IMR-90 (cell line): ENCODE results near the gene BMX. TPM values are rescaled to one million over a fixed set of nuclear protein-coding genes. Genes with fewer than 3 reads are reported as not detected.

Source experiments
- ATAC-seq: fragments of 200-7000 bp; cut with Tn5 transposase; 2 replicates; pipeline ENCODE4 v1.9.1; 2020; ENCODE audit warnings: low read depth, mild to moderate bottlenecking, moderate library complexity
- BruUV-seq: library from RNA; stranded (reverse); fragments of 400-500 nt; replicated peaks from 2 replicates; lab custom pipeline; 2021; lab: Mats Ljungman, UMichigan
- CTCF ChIA-PET: fragments of 300-600 bp; formaldehyde crosslinking; extraction: SDS; loops from one replicate; lab custom pipeline; 2021; ENCODE audit warnings: antibody characterized with exemption; lab: Yijun Ruan, JAX
- POLR2A ChIA-PET: fragments of 300-600 bp; sonication (Branson Sonifier 250); formaldehyde crosslinking; loops from one replicate; lab custom pipeline; 2022; ENCODE audit warnings: antibody characterized with exemption; ENCODE audit not compliant: unreplicated experiment; lab: Charles Lee
- DNase-seq: peaks from one replicate; pipeline ENCODE4 v3.0.0; 2013
- H2AFZ ChIP-seq: replicated peaks from 2 replicates; pipeline ENCODE3; 2013; ENCODE audit warnings: low read length, mild to moderate bottlenecking; ENCODE audit not compliant: poor library complexity
- H2AK5ac ChIP-seq: 2 replicates; pipeline ENCODE4 v1.6.1; 2013; ENCODE audit warnings: low read depth, low read length, inconsistent platforms
- H2AK9ac ChIP-seq: replicated peaks from 2 replicates; pipeline ENCODE3; 2013; ENCODE audit warnings: mild to moderate bottlenecking, low read depth, low read length, moderate library complexity; ENCODE audit not compliant: poor library complexity
- H2BK120ac ChIP-seq: 2 replicates; pipeline ENCODE4 v1.6.1; 2013; ENCODE audit warnings: low read depth, low read length, inconsistent platforms
- H2BK15ac ChIP-seq: 3 replicates; pipeline ENCODE4 v1.6.1; 2013; ENCODE audit warnings: low read depth, low read length, inconsistent platforms
- H2BK20ac ChIP-seq: 2 replicates; pipeline ENCODE4 v1.6.1; 2013; ENCODE audit warnings: low read depth, mild to moderate bottlenecking, inconsistent platforms, low read length, moderate library complexity
- H2BK5ac ChIP-seq: 2 replicates; pipeline ENCODE4 v1.6.1; 2013; ENCODE audit warnings: mild to moderate bottlenecking, low read depth, low read length, inconsistent platforms; ENCODE audit not compliant: poor library complexity, severe bottlenecking
- H3K14ac ChIP-seq: replicated peaks from 2 replicates; pipeline ENCODE4 v1.6.1; 2013; ENCODE audit warnings: low read depth, low read length, inconsistent platforms
- H3K18ac ChIP-seq: 2 replicates; pipeline ENCODE4 v1.6.1; 2013; ENCODE audit warnings: low read depth, low read length, control low read depth
- H3K23ac ChIP-seq: 2 replicates; pipeline ENCODE4 v1.6.1; 2013; ENCODE audit warnings: low read depth, low read length, inconsistent platforms
- H3K27ac ChIP-seq: 2 replicates; pipeline ENCODE4 v1.5.1; 2013; ENCODE audit warnings: mild to moderate bottlenecking, control low read depth, low read length; ENCODE audit not compliant: insufficient read depth
- H3K27me3 ChIP-seq: 2 replicates; pipeline ENCODE4 v1.6.1; 2013; ENCODE audit warnings: low read length; ENCODE audit not compliant: control insufficient read depth, insufficient read depth
- H3K36me3 ChIP-seq: 2 replicates; pipeline ENCODE4 v1.6.1; 2013; ENCODE audit warnings: low read length, mixed read lengths; ENCODE audit not compliant: control insufficient read depth, insufficient read depth
- H3K4ac ChIP-seq: 2 replicates; pipeline ENCODE4 v1.6.1; 2013; ENCODE audit warnings: low read depth, low read length, inconsistent platforms
- H3K4me1 ChIP-seq: 2 replicates; pipeline ENCODE4 v1.6.1; 2013; ENCODE audit warnings: low read length, mixed read lengths; ENCODE audit not compliant: control insufficient read depth, insufficient read depth
- H3K4me2 ChIP-seq: 2 replicates; pipeline ENCODE4 v1.6.1; 2013; ENCODE audit warnings: low read depth, mild to moderate bottlenecking, control low read depth, low read length, moderate library complexity
- H3K4me3 ChIP-seq: 2 replicates; pipeline ENCODE4 v1.5.1; 2013; ENCODE audit warnings: low read depth, mild to moderate bottlenecking, control low read depth, low read length, moderate library complexity; ENCODE audit not compliant: insufficient read depth
- H3K56ac ChIP-seq: 2 replicates; pipeline ENCODE4 v1.6.1; 2013; ENCODE audit warnings: low read length, inconsistent platforms; ENCODE audit not compliant: insufficient read depth; ENCODE audit errors: extremely low read depth
- H3K79me1 ChIP-seq, 2 experiments: 2 replicates each; pipeline ENCODE4 v1.6.1; 2013; ENCODE audit warnings: low read length in 2 of 2, inconsistent platforms in 1 of 2, low read depth in 1 of 2
- H3K9ac ChIP-seq: 2 replicates; pipeline ENCODE4 v1.6.1; 2013; ENCODE audit warnings: low read depth, low read length, control low read depth
- H3K9me1 ChIP-seq: 2 replicates; pipeline ENCODE4 v1.6.1; 2013; ENCODE audit warnings: low read length, inconsistent platforms; ENCODE audit not compliant: insufficient read depth
- H3K9me3 ChIP-seq: 2 replicates; pipeline ENCODE4 v1.6.1; 2013; ENCODE audit warnings: low read length; ENCODE audit not compliant: control insufficient read depth, insufficient read depth
- H4K20me1 ChIP-seq: 2 replicates; pipeline ENCODE4 v1.6.1; 2013; ENCODE audit warnings: low read length, inconsistent platforms; ENCODE audit not compliant: insufficient read depth
- H4K5ac ChIP-seq: 2 replicates; pipeline ENCODE4 v1.6.1; 2013; ENCODE audit warnings: mild to moderate bottlenecking, low read depth, low read length, control low read depth
- H4K8ac ChIP-seq, 2 experiments: 2 replicates each; pipeline ENCODE4 v1.6.1; 2013; ENCODE audit warnings: low read depth in 2 of 2, low read length in 2 of 2, control low read depth in 1 of 2, inconsistent platforms in 1 of 2
- H4K91ac ChIP-seq: 2 replicates; pipeline ENCODE4 v1.6.1; 2013; ENCODE audit warnings: low read depth, low read length, inconsistent platforms; ENCODE audit not compliant: insufficient read depth
- BHLHE40 ChIP-seq: fragments of 150-350 bp; IDR thresholded peaks from 2 replicates; pipeline ENCODE4 v1.6.1; 2016; ENCODE audit warnings: mild to moderate bottlenecking, low read depth, low read length
- MAZ ChIP-seq: IDR thresholded peaks from 2 replicates; pipeline ENCODE4 v1.6.1; 2012; ENCODE audit warnings: low read depth, mild to moderate bottlenecking, low read length, improper control_type of control experiment, moderate library complexity, borderline replicate concordance
- MXI1 ChIP-seq: IDR thresholded peaks from 2 replicates; pipeline ENCODE4 v1.6.1; 2012; ENCODE audit warnings: low read depth, mild to moderate bottlenecking, low read length, moderate library complexity, borderline replicate concordance
- NFE2L2 ChIP-seq: fragments of 150-350 bp; IDR thresholded peaks from 2 replicates; pipeline ENCODE4 v1.6.1; 2016; ENCODE audit warnings: low read depth, mild to moderate bottlenecking, low read length
- POLR2A ChIP-seq: IDR thresholded peaks from 2 replicates; pipeline ENCODE4 v1.6.1; 2012; ENCODE audit warnings: mild to moderate bottlenecking, low read depth, low read length
- RAD21 ChIP-seq: IDR thresholded peaks from 2 replicates; pipeline ENCODE4 v1.6.1; 2012; ENCODE audit warnings: low read length, improper control_type of control experiment
- RCOR1 ChIP-seq: IDR thresholded peaks from 2 replicates; pipeline ENCODE4 v1.6.1; 2012; ENCODE audit warnings: mild to moderate bottlenecking, low read length, improper control_type of control experiment; ENCODE audit not compliant: insufficient replicate concordance
- RFX5 ChIP-seq: IDR thresholded peaks from 2 replicates; pipeline ENCODE4 v1.8.0; 2012; ENCODE audit warnings: low read depth, mild to moderate bottlenecking, low read length, moderate library complexity
- SMC3 ChIP-seq: fragments of 150-350 bp; IDR thresholded peaks from 2 replicates; pipeline ENCODE4 v1.6.1; 2016; ENCODE audit warnings: low read depth, mild to moderate bottlenecking, antibody characterized with exemption, low read length, moderate library complexity
- dilution Hi-C: fragments of 300-500 bp; cut with HindIII; formaldehyde crosslinking; loops from one replicate; pipeline ENCODE4 v1.14.3; 2018; ENCODE audit warnings: low sequenced_read_pairs; ENCODE audit not compliant: unreplicated experiment
- in situ Hi-C: fragments of 300-500 bp; cut with MboI; formaldehyde crosslinking; loops from 3 replicates; pipeline ENCODE4 v1.14.3; 2019; ENCODE audit warnings: low sequenced_read_pairs, inconsistent platforms, mixed read lengths
- intact Hi-C: fragments of 100-400 bp; cut with micrococcal nuclease; formaldehyde crosslinking; loops from 2 replicates; pipeline ENCODE4 v1.10.0; 2022
- polyA plus RNA-seq, 3 experiments: library from polyadenylated mRNA; depleted of rRNA; stranded (reverse); fragments of >200 nt; gene quantifications; 2 replicates each; pipeline ENCODE4 v1.2.3, GENCODE V29; 2012; ENCODE audit warnings: low replicate concordance in 1 of 3
- total RNA-seq: library from RNA; depleted of rRNA; stranded (reverse); fragments of >200 nt; gene quantifications from 2 replicates; pipeline ENCODE4 v1.2.3, GENCODE V29; 2012
- TF ChIP-seq, protein P1 (sequence below): conservative IDR thresholded peaks from 2 replicates; pipeline ENCODE4 v1.5.1; 2012; ENCODE audit warnings: mild to moderate bottlenecking, low read depth, low read length, improper control_type of control experiment

Gene BMX
- total and polyA plus RNA-seq, 2 of the 4 experiments (the other 2 are of a cell fraction) = not detected

DNA sequence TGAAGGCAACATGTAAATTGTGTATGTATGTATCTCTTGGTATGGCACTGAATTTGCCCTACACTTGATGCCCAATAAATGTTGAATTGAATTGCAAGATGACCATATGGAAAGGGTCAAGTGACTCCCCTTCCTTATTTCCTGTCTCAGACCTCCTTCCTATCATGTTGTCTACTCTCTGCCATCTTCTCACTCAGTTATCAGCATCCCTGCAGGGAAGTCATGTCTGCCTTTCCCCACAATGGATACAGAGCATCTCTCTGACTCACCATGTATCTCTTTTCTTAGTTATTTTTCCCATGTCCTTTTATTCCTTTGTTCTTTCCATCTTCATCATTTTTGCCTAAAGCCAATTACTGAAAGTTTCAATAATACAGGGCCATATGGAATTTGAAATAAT, 22.5 kb downstream of the BMX start:
- no peaks in the 10 kb centered on the region for H3K79me1 ChIP-seq
- ChIA-PET POLR2A (no interaction called here), CTCF (no interaction called here)
- no peak overlapping the region for H3K14ac ChIP-seq
- no peak overlapping the region for H4K8ac ChIP-seq
- no peak overlapping the region for H3K56ac ChIP-seq
- no peak overlapping the region for H3K4ac ChIP-seq
- H4K91ac ChIP-seq = no peak overlapping the region
- no peak overlapping the region for H2BK120ac ChIP-seq
- H3K9me1 ChIP-seq = no peaks in the 10 kb centered on the region
- H3K9ac ChIP-seq = no peak overlapping the region
- peaks cover 8% of the 10 kb centered on the region for H3K27me3 ChIP-seq
- no peak overlapping the region for H3K27ac ChIP-seq
- in situ Hi-C loops (no loop called here), dilution Hi-C loops (no loop called here), intact Hi-C loops (no loop called here)
- no peak overlapping the region for H2BK15ac ChIP-seq
- H3K4me3 ChIP-seq = no peak overlapping the region
- TF ChIP-seq MAZ = no peak
- no peak for TF ChIP-seq RCOR1
- TF ChIP-seq SMC3 = no peak
- TF ChIP-seq RAD21 = no peak
- TF ChIP-seq BHLHE40 = no peak
- TF ChIP-seq, protein P1, sequence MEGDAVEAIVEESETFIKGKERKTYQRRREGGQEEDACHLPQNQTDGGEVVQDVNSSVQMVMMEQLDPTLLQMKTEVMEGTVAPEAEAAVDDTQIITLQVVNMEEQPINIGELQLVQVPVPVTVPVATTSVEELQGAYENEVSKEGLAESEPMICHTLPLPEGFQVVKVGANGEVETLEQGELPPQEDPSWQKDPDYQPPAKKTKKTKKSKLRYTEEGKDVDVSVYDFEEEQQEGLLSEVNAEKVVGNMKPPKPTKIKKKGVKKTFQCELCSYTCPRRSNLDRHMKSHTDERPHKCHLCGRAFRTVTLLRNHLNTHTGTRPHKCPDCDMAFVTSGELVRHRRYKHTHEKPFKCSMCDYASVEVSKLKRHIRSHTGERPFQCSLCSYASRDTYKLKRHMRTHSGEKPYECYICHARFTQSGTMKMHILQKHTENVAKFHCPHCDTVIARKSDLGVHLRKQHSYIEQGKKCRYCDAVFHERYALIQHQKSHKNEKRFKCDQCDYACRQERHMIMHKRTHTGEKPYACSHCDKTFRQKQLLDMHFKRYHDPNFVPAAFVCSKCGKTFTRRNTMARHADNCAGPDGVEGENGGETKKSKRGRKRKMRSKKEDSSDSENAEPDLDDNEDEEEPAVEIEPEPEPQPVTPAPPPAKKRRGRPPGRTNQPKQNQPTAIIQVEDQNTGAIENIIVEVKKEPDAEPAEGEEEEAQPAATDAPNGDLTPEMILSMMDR = no peak
- no peak for TF ChIP-seq NFE2L2
- no peak for TF ChIP-seq POLR2A
- no peak for TF ChIP-seq MXI1
- no peak for TF ChIP-seq RFX5
- no peak overlapping the region for H3K18ac ChIP-seq
- ATAC-seq (no peak), DNase-seq (no peak)
- H3K4me1 ChIP-seq = no peaks in the 10 kb centered on the region
- H2BK20ac ChIP-seq = no peak overlapping the region
- H4K5ac ChIP-seq = no peak overlapping the region
- H3K9me3 ChIP-seq = no peaks in the 10 kb centered on the region
- H3K23ac ChIP-seq = no peak overlapping the region
- no peak overlapping the region for H2AK5ac ChIP-seq
- no peaks in the 10 kb centered on the region for H4K20me1 ChIP-seq
- no peak overlapping the region for H2BK5ac ChIP-seq
- no peak overlapping the region for H2AK9ac ChIP-seq
- no peak overlapping the region for H3K4me2 ChIP-seq
- BruUV-seq = no TSS peak
- no peaks in the 10 kb centered on the region for H3K36me3 ChIP-seq
- no peak overlapping the region for H2AFZ ChIP-seq
